Loucy (cell line): ENCODE results near the gene MED7.

Experiments
- CTCF ChIP-seq: fragments of 200-600 bp; sonication (generic); conservative IDR thresholded peaks from 2 replicates; pipeline ENCODE4 v1.5.1; 2014; ENCODE audit warnings: mild to moderate bottlenecking, antibody characterized with exemption, low read length
- EZH2phosphoT487 ChIP-seq: fragments of 200-600 bp; IDR thresholded peaks from 2 replicates; pipeline ENCODE4 v1.6.1; 2018; ENCODE audit warnings: antibody characterized with exemption, mild to moderate bottlenecking, moderate library complexity, borderline replicate concordance

- TF ChIP-seq CTCF (no peak), EZH2phosphoT487 (no peak)
These were observed 33.7 kb downstream of the MED7 start, which contains the start of gene HAVCR2 for GRCh38 chr5:157108976-157109375.
